Vagina (tissue), 2 donors: ENCODE measurements around the gene FBXO21.

Experiments used
- POLR2A ChIP-seq, 2 donors: fragments of 450-650 bp; IDR thresholded peaks; one replicate each; pipeline ENCODE4 v1.6.1; 2017; ENCODE audit warnings: antibody characterized with exemption in 2 of 2, mild to moderate bottlenecking in 2 of 2, moderate library complexity in 2 of 2
- POLR2AphosphoS5 ChIP-seq, 2 donors: sonication (generic); formaldehyde crosslinking; IDR thresholded peaks; one replicate each; pipeline ENCODE4 v1.9.0; 2017; ENCODE audit warnings: antibody characterized with exemption in 2 of 2, mild to moderate bottlenecking in 2 of 2, low read depth in 1 of 2; ENCODE audit not compliant: insufficient read depth in 1 of 2
- TF ChIP-seq, protein P1 (sequence below), 3 experiments: fragments of 450-650 bp in 2 of 3; fragments of 200-600 bp in 1 of 3; sonication (generic) in 1 of 3; IDR thresholded peaks; one replicate each; pipeline ENCODE4 v1.5.1; 2017 to 2019; ENCODE audit warnings: antibody characterized with exemption in 3 of 3, mild to moderate bottlenecking in 2 of 3, moderate library complexity in 2 of 3

DNA sequence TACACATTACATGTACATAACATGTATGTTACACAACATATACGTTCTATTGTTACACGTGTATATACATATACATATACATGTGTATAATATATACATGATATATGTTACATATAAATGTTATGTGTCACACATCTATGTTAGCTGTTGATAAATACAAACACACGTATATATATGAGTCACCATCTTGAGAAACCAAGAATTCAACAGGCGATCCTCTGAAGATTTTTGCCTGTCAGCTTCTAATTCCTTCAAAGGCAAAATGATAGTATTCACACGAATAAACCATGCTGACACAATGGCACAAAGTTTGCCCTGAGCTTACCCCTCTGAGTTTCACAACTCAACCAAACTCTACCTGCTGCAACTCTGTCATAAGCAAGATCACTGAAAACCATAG lies 60.9 kb downstream of the FBXO21 start:
- TF ChIP-seq, protein P1, sequence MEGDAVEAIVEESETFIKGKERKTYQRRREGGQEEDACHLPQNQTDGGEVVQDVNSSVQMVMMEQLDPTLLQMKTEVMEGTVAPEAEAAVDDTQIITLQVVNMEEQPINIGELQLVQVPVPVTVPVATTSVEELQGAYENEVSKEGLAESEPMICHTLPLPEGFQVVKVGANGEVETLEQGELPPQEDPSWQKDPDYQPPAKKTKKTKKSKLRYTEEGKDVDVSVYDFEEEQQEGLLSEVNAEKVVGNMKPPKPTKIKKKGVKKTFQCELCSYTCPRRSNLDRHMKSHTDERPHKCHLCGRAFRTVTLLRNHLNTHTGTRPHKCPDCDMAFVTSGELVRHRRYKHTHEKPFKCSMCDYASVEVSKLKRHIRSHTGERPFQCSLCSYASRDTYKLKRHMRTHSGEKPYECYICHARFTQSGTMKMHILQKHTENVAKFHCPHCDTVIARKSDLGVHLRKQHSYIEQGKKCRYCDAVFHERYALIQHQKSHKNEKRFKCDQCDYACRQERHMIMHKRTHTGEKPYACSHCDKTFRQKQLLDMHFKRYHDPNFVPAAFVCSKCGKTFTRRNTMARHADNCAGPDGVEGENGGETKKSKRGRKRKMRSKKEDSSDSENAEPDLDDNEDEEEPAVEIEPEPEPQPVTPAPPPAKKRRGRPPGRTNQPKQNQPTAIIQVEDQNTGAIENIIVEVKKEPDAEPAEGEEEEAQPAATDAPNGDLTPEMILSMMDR (IDR thresholded peaks at IDR 0.05), result no peak
- no peak for TF ChIP-seq POLR2A (IDR thresholded peaks at IDR 0.05)
- no peak for TF ChIP-seq POLR2AphosphoS5 (IDR thresholded peaks at IDR 0.05; ENCODE audit: insufficient read depth in 1 of 2, low read depth in 1 of 2)
